Measurements from ENCODE around the gene STARD13.

The STARD13 gene

DNA sequence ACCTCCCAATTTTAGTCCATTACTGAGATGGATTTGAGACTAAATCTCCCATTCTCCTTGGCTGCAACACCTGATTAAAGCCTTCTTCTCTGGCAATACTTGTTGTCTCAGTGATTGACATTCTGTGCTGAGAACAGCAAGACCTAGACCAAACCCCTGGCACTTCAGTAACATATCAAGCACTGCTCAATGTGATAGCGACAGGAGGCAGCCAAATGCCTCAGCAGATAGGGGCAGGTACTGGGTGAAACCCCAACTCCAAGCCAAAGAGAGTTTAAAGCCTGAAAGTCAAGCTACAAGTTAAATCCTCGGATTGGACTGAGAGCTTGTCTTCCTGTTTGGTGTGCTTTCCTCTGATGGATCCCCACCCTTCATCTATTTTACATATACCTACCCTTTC, 52.7 kb downstream of the STARD13 start:
- Histone ChIP-seq H4K20me1 (ENCODE audit: insufficient read depth, low read length) (no peaks in the 10 kb centered on the region), H3K79me2 (ENCODE audit: low read length) (no peaks in the 10 kb centered on the region), H3K27ac (ENCODE audit: low read length) (no peak overlapping the region), H3K36me3 (replicated peaks; ENCODE audit: insufficient read depth, low read length) (no peaks in the 10 kb centered on the region), H3K9me2 (replicated peaks; ENCODE audit: insufficient read depth, low read length) (no peaks in the 10 kb centered on the region), H2AFZ (ENCODE audit: low read length) (no peak overlapping the region), H3K4me3 (ENCODE audit: low read length) (no peak overlapping the region), H3K9ac (ENCODE audit: low read length) (no peak overlapping the region), H3K4me2 (ENCODE audit: low read depth, low read length) (no peak overlapping the region), H3K4me1 (ENCODE audit: low read length) (no peaks in the 10 kb centered on the region), H3F3A (ENCODE audit: insufficient read depth, low read length) (no peaks in the 10 kb centered on the region), H3K27me3 (replicated peaks; ENCODE audit: insufficient read depth, low read length) (no peaks in the 10 kb centered on the region), H3K9me3 (replicated peaks; ENCODE audit: insufficient read depth, low read length) (no peaks in the 10 kb centered on the region)
- no peak for DNase-seq
- TF ChIP-seq EZH2 (optimal IDR thresholded peaks at IDR 0.05; ENCODE audit: low read depth, low read length) = no peak
- TF ChIP-seq, protein P1, sequence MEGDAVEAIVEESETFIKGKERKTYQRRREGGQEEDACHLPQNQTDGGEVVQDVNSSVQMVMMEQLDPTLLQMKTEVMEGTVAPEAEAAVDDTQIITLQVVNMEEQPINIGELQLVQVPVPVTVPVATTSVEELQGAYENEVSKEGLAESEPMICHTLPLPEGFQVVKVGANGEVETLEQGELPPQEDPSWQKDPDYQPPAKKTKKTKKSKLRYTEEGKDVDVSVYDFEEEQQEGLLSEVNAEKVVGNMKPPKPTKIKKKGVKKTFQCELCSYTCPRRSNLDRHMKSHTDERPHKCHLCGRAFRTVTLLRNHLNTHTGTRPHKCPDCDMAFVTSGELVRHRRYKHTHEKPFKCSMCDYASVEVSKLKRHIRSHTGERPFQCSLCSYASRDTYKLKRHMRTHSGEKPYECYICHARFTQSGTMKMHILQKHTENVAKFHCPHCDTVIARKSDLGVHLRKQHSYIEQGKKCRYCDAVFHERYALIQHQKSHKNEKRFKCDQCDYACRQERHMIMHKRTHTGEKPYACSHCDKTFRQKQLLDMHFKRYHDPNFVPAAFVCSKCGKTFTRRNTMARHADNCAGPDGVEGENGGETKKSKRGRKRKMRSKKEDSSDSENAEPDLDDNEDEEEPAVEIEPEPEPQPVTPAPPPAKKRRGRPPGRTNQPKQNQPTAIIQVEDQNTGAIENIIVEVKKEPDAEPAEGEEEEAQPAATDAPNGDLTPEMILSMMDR (IDR thresholded peaks at IDR 0.05; ENCODE audit: low read length) = no peak
- TF ChIP-seq EZH2phosphoT487 (IDR thresholded peaks at IDR 0.05; ENCODE audit: low read length) = no peak

- H3F3A ChIP-seq (ENCODE audit: insufficient read depth, low read length) = no peaks in the 10 kb centered on the region
- H3K27ac ChIP-seq (ENCODE audit: low read length) = no peak overlapping the region
- H3K4me2 ChIP-seq (ENCODE audit: low read depth, low read length) = no peak overlapping the region
- no peaks in the 10 kb centered on the region for H3K9me3 ChIP-seq (replicated peaks; ENCODE audit: insufficient read depth, low read length)
- no peaks in the 10 kb centered on the region for H3K27me3 ChIP-seq (replicated peaks; ENCODE audit: insufficient read depth, low read length)
- H4K20me1 ChIP-seq (ENCODE audit: insufficient read depth, low read length) = no peaks in the 10 kb centered on the region
- no peaks in the 10 kb centered on the region for H3K9me2 ChIP-seq (replicated peaks; ENCODE audit: insufficient read depth, low read length)
- H3K79me2 ChIP-seq (ENCODE audit: low read length) = no peaks in the 10 kb centered on the region
- DNase-seq = no peak
- no peak overlapping the region for H3K4me3 ChIP-seq (ENCODE audit: low read length)
- no peak overlapping the region for H2AFZ ChIP-seq (ENCODE audit: low read length)
- no peaks in the 10 kb centered on the region for H3K36me3 ChIP-seq (replicated peaks; ENCODE audit: insufficient read depth, low read length)
- TF ChIP-seq EZH2phosphoT487 (IDR thresholded peaks at IDR 0.05; ENCODE audit: low read length) = no peak
- no peak for TF ChIP-seq EZH2 (optimal IDR thresholded peaks at IDR 0.05; ENCODE audit: low read depth, low read length)
- TF ChIP-seq, protein P1 (IDR thresholded peaks at IDR 0.05; ENCODE audit: low read length) = no peak
- no peaks in the 10 kb centered on the region for H3K4me1 ChIP-seq (ENCODE audit: low read length)
- H3K9ac ChIP-seq (ENCODE audit: low read length) = no peak overlapping the region
Observed at GRCh38 chr13:33231339-33231738, 54.2 kb downstream of the STARD13 start.

DNA sequence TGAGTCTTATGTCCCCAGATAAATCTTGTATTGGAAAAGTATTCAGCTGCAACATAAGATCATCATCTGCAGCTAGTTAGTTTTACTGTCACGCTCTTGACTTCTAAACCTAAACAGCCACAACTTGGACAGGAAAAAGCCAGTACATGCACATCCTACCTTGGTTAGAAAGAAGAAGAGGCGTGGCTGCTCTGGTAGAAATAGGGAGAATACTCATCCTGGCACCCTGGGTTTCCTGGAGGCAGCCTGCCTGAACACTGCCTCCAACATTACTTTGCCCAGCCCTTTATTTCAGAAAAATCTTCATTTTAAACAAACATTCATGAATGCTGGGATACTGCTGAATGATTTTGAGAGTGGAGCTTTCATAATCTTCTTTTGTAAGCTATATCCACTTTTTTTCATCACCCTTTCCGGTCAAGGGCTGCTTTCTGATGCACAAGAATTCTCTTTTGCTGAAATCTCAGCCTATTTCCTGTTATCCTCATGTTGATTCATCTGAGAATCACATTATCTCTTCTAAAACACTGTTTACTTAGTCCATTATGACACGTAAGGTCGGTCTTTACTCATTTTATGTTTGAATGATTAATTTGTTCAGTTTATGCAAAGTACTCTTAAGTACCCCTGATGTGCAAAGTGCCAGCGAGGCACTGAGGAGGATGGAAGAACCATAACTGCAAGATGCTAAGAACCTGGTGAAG, 55.2 kb downstream of the STARD13 start:
- Histone ChIP-seq H3K9me3 (replicated peaks; ENCODE audit: insufficient read depth, low read length) (no peaks in the 10 kb centered on the region), H4K20me1 (ENCODE audit: insufficient read depth, low read length) (no peaks in the 10 kb centered on the region), H3F3A (ENCODE audit: insufficient read depth, low read length) (no peaks in the 10 kb centered on the region), H3K4me2 (ENCODE audit: low read depth, low read length) (no peak overlapping the region), H2AFZ (ENCODE audit: low read length) (no peak overlapping the region), H3K36me3 (replicated peaks; ENCODE audit: insufficient read depth, low read length) (no peaks in the 10 kb centered on the region), H3K4me3 (ENCODE audit: low read length) (no peak overlapping the region), H3K9ac (ENCODE audit: low read length) (no peak overlapping the region), H3K27me3 (replicated peaks; ENCODE audit: insufficient read depth, low read length) (no peaks in the 10 kb centered on the region), H3K9me2 (replicated peaks; ENCODE audit: insufficient read depth, low read length) (no peaks in the 10 kb centered on the region), H3K27ac (ENCODE audit: low read length) (no peak overlapping the region), H3K4me1 (ENCODE audit: low read length) (no peaks in the 10 kb centered on the region), H3K79me2 (ENCODE audit: low read length) (no peaks in the 10 kb centered on the region)
- no peak for DNase-seq
- TF ChIP-seq, protein P1 (IDR thresholded peaks at IDR 0.05; ENCODE audit: low read length) = no peak

Measured in MM.1S (cell line).